ENCODE measurements around the gene HSPBAP1.
"Not testable (repeated sequence)": the region's sequence is repeated elsewhere in the genome, so short reads cannot be mapped to it uniquely, and the experiment has no call there.

The HSPBAP1 gene

DNA sequence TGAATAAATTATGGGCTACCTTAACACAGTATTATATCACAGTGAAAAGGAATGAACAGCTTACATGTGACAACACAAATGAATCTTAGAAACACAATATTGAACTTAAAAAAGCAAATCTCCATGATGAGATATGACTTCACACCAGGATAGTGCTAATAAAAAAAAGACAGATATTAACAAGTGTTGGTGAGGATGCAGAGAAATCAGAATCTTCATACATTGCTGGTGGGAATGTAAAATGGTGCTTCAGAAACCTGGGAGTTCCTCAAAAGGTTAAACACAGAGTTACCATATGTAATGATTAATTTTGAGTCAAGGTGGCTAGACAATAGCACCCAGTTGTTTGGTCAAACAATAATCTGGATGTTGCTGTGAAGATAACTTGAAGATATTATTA is 51.4 kb downstream of the HSPBAP1 start:
- H3K9me3 ChIP-seq (ENCODE audit: control insufficient read depth, insufficient read depth, low read length) = no peaks in the 10 kb centered on the region
- no peaks in the 10 kb centered on the region for H3K4me1 ChIP-seq (ENCODE audit: control insufficient read depth, low read length)
- H3K79me2 ChIP-seq (ENCODE audit: control insufficient read depth, low read length) = no peaks in the 10 kb centered on the region
- peaks cover 18% of the 10 kb centered on the region; the same call in 1 of the 2 replicates for H3K36me3 ChIP-seq (ENCODE audit: control insufficient read depth, low read length)
- 0 out of 2 replicates have a peak, but pooled peaks cover 3% of the 10 kb centered on the region for H3F3A ChIP-seq (ENCODE audit: control insufficient read depth, insufficient read depth)
- H3K9me2 ChIP-seq (replicated peaks; ENCODE audit: control insufficient read depth, low read length) = no peaks in the 10 kb centered on the region
- no peak overlapping the region for H3K27ac ChIP-seq (ENCODE audit: low read depth, low read length)
- H4K20me1 ChIP-seq (ENCODE audit: control insufficient read depth, insufficient read depth, low read depth, low read length) = no peaks in the 10 kb centered on the region
- H3K4me2 ChIP-seq (ENCODE audit: low read length) = no peak overlapping the region
- H3K27me3 ChIP-seq (ENCODE audit: control insufficient read depth, low read length) = no peaks in the 10 kb centered on the region
- TF ChIP-seq EZH2phosphoT487 (IDR thresholded peaks at IDR 0.05; ENCODE audit: borderline replicate concordance, low read length) = no peak
- TF ChIP-seq, protein P1, sequence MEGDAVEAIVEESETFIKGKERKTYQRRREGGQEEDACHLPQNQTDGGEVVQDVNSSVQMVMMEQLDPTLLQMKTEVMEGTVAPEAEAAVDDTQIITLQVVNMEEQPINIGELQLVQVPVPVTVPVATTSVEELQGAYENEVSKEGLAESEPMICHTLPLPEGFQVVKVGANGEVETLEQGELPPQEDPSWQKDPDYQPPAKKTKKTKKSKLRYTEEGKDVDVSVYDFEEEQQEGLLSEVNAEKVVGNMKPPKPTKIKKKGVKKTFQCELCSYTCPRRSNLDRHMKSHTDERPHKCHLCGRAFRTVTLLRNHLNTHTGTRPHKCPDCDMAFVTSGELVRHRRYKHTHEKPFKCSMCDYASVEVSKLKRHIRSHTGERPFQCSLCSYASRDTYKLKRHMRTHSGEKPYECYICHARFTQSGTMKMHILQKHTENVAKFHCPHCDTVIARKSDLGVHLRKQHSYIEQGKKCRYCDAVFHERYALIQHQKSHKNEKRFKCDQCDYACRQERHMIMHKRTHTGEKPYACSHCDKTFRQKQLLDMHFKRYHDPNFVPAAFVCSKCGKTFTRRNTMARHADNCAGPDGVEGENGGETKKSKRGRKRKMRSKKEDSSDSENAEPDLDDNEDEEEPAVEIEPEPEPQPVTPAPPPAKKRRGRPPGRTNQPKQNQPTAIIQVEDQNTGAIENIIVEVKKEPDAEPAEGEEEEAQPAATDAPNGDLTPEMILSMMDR (IDR thresholded peaks at IDR 0.05; ENCODE audit: low read depth, low read length, poor library complexity, severe bottlenecking) = no peak
- H3K4me3 ChIP-seq (ENCODE audit: low read length) = no peak overlapping the region

DNA sequence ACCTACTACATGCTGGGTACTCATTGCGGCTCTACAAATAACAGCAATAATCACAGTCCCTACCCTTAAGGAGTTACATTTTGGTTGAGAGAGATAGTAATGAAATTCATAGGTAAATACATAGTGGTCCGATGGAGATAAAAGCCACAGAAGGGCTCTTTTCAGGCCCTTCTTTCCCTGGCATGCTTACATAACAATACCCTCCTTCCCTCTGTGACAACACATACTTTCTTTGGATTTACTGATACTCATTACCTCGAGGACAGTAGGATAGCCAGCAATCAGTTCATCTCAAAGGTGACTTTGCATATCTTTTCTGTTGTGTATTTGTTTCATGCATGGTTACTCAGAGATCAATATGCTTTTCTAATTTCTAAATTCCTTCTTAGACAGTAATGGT is 54.5 kb downstream of the HSPBAP1 start:
- TF ChIP-seq, protein P1 (IDR thresholded peaks at IDR 0.05; ENCODE audit: low read depth, low read length, poor library complexity, severe bottlenecking) = no peak
- TF ChIP-seq EZH2phosphoT487 (IDR thresholded peaks at IDR 0.05; ENCODE audit: borderline replicate concordance, low read length) = no peak
- Histone ChIP-seq H3K9me2 (replicated peaks; ENCODE audit: control insufficient read depth, low read length) (no peaks in the 10 kb centered on the region), H3F3A (ENCODE audit: control insufficient read depth, insufficient read depth) (no peaks in the 10 kb centered on the region), H3K4me3 (ENCODE audit: low read length) (no peak overlapping the region), H3K36me3 (ENCODE audit: control insufficient read depth, low read length) (peaks cover 18% of the 10 kb centered on the region; the same call in 1 of the 2 replicates), H3K27ac (ENCODE audit: low read depth, low read length) (no peak overlapping the region), H4K20me1 (ENCODE audit: control insufficient read depth, insufficient read depth, low read depth, low read length) (no peaks in the 10 kb centered on the region), H3K4me2 (ENCODE audit: low read length) (no peak overlapping the region), H3K79me2 (ENCODE audit: control insufficient read depth, low read length) (no peaks in the 10 kb centered on the region), H3K4me1 (ENCODE audit: control insufficient read depth, low read length) (no peaks in the 10 kb centered on the region), H3K27me3 (ENCODE audit: control insufficient read depth, low read length) (no peaks in the 10 kb centered on the region), H3K9me3 (ENCODE audit: control insufficient read depth, insufficient read depth, low read length) (no peaks in the 10 kb centered on the region)

DNA sequence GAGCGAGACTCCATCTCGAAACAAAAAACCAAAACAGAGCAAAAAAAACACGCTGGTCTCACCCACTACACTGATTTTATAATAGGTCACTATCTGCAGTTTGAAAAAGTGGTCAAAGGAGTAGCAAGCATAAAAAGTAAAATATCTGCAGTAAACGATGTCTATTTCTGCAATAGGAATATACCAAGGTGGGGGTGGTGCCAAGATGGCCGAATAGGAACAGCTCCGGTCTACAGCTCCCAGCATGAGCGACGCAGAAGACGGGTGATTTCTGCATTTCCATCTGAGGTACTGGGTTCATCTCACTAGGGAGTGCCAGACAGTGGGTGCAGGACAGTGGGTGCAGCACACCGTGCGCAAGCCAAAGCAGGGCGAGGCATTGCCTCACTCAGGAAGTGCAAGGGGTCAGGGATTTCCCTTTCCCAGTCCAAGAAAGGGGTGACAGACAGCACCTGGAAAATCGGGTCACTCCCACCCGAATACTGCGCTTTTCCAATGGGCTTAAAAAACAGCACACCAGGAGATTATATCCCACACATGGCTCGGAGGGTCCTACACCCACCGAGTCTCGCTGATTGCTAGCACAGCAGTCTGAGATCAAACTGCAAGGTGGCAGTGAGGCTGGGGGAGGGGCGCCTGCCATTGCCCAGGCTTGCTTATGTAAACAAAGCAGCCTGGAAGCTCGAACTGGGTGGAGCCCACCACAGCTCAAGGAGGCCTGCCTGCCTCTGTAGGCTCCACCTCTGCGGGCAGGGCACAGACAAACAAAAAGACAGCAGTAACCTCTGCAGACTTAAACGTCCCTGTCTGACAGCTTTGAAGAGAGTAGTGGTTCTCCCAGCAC is 60.7 kb downstream of the HSPBAP1 start:
- H3K27me3 ChIP-seq (ENCODE audit: control insufficient read depth, low read length); H3K9me3 ChIP-seq (ENCODE audit: control insufficient read depth, insufficient read depth, low read length); H3F3A ChIP-seq (ENCODE audit: control insufficient read depth, insufficient read depth); H3K9me2 ChIP-seq (replicated peaks; ENCODE audit: control insufficient read depth, low read length); H3K4me1 ChIP-seq (ENCODE audit: control insufficient read depth, low read length); H3K36me3 ChIP-seq (ENCODE audit: control insufficient read depth, low read length); H3K27ac ChIP-seq (ENCODE audit: low read depth, low read length); H3K4me2 ChIP-seq (ENCODE audit: low read length); H3K79me2 ChIP-seq (ENCODE audit: control insufficient read depth, low read length); H3K4me3 ChIP-seq (ENCODE audit: low read length); H4K20me1 ChIP-seq (ENCODE audit: control insufficient read depth, insufficient read depth, low read depth, low read length): not testable (repeated sequence)

DNA sequence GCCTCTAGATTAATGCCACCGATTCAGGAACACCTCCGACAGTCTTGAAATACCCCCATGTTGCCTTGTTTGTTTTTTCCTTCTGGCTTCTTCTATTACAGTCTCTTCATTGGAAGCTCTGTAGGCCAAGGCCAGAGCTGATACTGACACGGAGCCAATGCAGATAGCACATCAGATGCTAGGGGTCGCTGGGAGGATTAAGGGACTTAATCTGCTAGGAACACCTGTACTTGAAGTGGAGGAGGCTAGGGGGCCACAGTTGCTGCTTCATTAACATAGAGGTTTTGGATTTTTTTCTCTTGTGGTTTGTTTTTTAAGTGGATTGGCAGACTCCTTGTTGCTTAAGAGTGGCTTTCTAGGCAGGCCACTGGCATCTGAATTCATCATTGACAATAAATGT is 63.4 kb downstream of the HSPBAP1 start:
- H4K20me1 ChIP-seq (ENCODE audit: control insufficient read depth, insufficient read depth, low read depth, low read length) = no peaks in the 10 kb centered on the region
- H3K4me2 ChIP-seq (ENCODE audit: low read length) = no peak overlapping the region
- TF ChIP-seq EZH2phosphoT487 (IDR thresholded peaks at IDR 0.05; ENCODE audit: borderline replicate concordance, low read length) = no peak
- TF ChIP-seq, protein P1 (IDR thresholded peaks at IDR 0.05; ENCODE audit: low read depth, low read length, poor library complexity, severe bottlenecking) = no peak
- H3K79me2 ChIP-seq (ENCODE audit: control insufficient read depth, low read length) = no peaks in the 10 kb centered on the region
- no peaks in the 10 kb centered on the region for H3K27me3 ChIP-seq (ENCODE audit: control insufficient read depth, low read length)
- H3K4me1 ChIP-seq (ENCODE audit: control insufficient read depth, low read length) = no peaks in the 10 kb centered on the region
- H3K9me2 ChIP-seq (replicated peaks; ENCODE audit: control insufficient read depth, low read length) = no peaks in the 10 kb centered on the region
- H3K4me3 ChIP-seq (ENCODE audit: low read length) = no peak overlapping the region
- H3K9me3 ChIP-seq (ENCODE audit: control insufficient read depth, insufficient read depth, low read length) = no peaks in the 10 kb centered on the region
- no peak overlapping the region for H3K27ac ChIP-seq (ENCODE audit: low read depth, low read length)
- no peaks in the 10 kb centered on the region for H3K36me3 ChIP-seq (ENCODE audit: control insufficient read depth, low read length)
- H3F3A ChIP-seq (ENCODE audit: control insufficient read depth, insufficient read depth) = no peaks in the 10 kb centered on the region
